ENCODE measurements around the gene AK9.

DNA sequence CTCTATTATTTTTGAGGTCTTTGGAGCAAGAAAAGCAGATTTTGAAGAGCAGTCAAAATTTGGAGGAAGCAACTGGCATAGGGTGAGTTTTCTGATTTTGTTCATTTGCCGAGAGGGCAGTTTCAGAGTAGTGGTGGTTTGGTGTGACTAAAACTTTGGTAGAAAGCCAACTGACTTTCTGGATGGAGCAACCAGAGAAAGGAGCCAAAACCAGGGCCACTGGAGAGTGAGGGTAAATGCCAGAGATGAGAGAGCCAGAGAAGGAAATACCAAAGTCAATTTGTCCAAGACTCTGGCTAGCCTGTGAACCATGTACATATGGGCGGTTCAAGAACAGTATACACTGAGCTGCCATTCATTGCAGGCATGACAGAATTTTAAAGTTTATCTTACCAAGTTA lies 167.5 kb downstream of the AK9 start:
- TF ChIP-seq, protein P1, sequence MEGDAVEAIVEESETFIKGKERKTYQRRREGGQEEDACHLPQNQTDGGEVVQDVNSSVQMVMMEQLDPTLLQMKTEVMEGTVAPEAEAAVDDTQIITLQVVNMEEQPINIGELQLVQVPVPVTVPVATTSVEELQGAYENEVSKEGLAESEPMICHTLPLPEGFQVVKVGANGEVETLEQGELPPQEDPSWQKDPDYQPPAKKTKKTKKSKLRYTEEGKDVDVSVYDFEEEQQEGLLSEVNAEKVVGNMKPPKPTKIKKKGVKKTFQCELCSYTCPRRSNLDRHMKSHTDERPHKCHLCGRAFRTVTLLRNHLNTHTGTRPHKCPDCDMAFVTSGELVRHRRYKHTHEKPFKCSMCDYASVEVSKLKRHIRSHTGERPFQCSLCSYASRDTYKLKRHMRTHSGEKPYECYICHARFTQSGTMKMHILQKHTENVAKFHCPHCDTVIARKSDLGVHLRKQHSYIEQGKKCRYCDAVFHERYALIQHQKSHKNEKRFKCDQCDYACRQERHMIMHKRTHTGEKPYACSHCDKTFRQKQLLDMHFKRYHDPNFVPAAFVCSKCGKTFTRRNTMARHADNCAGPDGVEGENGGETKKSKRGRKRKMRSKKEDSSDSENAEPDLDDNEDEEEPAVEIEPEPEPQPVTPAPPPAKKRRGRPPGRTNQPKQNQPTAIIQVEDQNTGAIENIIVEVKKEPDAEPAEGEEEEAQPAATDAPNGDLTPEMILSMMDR (IDR thresholded peaks at IDR 0.05; ENCODE audit: low read depth, low read length, missing input control): no peak
- TF ChIP-seq HNF4A (conservative IDR thresholded peaks at IDR 0.05) (no peak), SP1 (IDR thresholded peaks at IDR 0.05) (no peak), GABPA (IDR thresholded peaks at IDR 0.05 in 1 of 2, conservative IDR thresholded peaks at IDR 0.05 in 1 of 2) (no peak), YY1 (IDR thresholded peaks at IDR 0.05) (no peak), JUND (IDR thresholded peaks at IDR 0.05) (no peak), EGR1 (IDR thresholded peaks at IDR 0.05; ENCODE audit: low read depth in 2 of 2) (no peak), RAD21 (IDR thresholded peaks at IDR 0.05) (no peak), TAF1 (conservative IDR thresholded peaks at IDR 0.05) (no peak), HNF4G (IDR thresholded peaks at IDR 0.05) (no peak)
- TF ChIP-seq, protein P2, sequence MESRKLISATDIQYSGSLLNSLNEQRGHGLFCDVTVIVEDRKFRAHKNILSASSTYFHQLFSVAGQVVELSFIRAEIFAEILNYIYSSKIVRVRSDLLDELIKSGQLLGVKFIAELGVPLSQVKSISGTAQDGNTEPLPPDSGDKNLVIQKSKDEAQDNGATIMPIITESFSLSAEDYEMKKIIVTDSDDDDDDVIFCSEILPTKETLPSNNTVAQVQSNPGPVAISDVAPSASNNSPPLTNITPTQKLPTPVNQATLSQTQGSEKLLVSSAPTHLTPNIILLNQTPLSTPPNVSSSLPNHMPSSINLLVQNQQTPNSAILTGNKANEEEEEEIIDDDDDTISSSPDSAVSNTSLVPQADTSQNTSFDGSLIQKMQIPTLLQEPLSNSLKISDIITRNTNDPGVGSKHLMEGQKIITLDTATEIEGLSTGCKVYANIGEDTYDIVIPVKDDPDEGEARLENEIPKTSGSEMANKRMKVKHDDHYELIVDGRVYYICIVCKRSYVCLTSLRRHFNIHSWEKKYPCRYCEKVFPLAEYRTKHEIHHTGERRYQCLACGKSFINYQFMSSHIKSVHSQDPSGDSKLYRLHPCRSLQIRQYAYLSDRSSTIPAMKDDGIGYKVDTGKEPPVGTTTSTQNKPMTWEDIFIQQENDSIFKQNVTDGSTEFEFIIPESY (IDR thresholded peaks at IDR 0.05): no peak
- TF ChIP-seq, protein P3, sequence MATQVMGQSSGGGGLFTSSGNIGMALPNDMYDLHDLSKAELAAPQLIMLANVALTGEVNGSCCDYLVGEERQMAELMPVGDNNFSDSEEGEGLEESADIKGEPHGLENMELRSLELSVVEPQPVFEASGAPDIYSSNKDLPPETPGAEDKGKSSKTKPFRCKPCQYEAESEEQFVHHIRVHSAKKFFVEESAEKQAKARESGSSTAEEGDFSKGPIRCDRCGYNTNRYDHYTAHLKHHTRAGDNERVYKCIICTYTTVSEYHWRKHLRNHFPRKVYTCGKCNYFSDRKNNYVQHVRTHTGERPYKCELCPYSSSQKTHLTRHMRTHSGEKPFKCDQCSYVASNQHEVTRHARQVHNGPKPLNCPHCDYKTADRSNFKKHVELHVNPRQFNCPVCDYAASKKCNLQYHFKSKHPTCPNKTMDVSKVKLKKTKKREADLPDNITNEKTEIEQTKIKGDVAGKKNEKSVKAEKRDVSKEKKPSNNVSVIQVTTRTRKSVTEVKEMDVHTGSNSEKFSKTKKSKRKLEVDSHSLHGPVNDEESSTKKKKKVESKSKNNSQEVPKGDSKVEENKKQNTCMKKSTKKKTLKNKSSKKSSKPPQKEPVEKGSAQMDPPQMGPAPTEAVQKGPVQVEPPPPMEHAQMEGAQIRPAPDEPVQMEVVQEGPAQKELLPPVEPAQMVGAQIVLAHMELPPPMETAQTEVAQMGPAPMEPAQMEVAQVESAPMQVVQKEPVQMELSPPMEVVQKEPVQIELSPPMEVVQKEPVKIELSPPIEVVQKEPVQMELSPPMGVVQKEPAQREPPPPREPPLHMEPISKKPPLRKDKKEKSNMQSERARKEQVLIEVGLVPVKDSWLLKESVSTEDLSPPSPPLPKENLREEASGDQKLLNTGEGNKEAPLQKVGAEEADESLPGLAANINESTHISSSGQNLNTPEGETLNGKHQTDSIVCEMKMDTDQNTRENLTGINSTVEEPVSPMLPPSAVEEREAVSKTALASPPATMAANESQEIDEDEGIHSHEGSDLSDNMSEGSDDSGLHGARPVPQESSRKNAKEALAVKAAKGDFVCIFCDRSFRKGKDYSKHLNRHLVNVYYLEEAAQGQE (IDR thresholded peaks at IDR 0.05): no peak
- TF ChIP-seq, protein P4, sequence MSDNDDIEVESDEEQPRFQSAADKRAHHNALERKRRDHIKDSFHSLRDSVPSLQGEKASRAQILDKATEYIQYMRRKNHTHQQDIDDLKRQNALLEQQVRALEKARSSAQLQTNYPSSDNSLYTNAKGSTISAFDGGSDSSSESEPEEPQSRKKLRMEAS (IDR thresholded peaks at IDR 0.05): no peak
